Ramos (cell line): Measurements from ENCODE around the gene COL4A1.

Experiments
- in situ Hi-C: fragments of 300-500 bp; cut with MboI; formaldehyde crosslinking; loops from one replicate; pipeline ENCODE4 v1.14.3; 2022; ENCODE audit warnings: low sequenced_read_pairs; ENCODE audit not compliant: unreplicated experiment

COL4A1 gene

GRCh38 chr13:110306960-110307766, at the start of gene COL4A1, which contains the start of gene COL4A2:
Gene COL4A1 (minus strand): TSS chr13:110307157. CDS start chr13:110307027, 130 bp downstream.
Gene COL4A2 (plus strand): TSS chr13:110307284. CDS start chr13:110307904, 620 bp downstream.
- in situ Hi-C loops = no loop called here

DNA sequence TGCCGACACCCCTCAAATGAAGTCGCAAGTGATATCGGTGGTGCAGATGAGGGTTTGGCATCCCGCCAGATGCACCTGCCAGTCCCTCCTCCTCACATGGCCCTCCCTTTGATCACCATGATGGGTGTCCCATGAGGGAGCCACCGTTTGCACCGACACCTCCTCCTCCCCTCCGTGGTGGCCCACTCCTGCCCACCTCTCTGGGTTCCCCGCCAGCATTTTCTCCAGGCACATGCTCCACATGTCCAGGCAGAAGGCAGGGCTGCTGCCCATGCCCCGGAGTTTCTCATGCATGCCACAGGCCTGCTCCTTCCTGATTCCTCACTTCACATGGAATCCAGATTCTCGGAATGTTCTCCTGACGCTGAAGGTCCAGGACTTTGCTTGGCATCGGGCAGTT, 49.4 kb upstream of the COL4A1 start:
- in situ Hi-C loops = no loop called here

DNA sequence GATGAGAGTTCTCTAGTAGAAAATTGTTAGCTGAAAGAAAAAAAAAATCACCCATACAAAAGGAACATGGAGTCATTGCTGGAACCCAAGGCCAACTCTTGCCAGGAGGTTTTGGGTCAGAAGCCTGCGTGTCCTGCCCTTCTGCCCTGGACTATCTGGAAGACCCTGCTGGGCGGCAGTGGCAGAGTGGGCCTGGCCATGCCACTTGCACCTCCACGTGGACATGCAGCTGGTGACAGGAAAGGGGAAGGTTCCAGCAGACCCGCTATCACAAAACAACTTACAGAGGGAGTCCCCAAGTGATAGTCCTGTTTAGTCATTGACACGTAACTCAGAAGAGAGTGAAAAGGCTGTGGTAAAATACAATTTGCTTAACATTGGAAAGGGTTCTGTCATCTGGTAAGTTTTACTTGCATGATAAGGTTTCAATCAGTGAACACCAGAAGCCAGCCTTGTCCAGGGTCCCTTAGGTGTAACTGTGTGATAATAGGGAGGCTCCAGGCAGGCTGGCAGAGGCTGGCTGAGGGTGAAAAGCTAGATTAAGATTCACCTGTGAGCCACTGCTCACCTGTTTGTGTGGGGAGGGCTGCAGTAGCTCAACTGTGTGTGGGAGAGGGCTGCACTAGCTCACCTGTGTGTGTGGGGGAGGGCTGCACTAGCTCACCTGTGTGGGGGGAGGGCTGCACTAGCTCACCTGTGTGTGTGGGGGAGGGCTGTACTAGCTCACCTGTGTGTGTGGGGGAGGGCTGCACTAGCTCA, 47.9 kb upstream of the COL4A1 start:
- in situ Hi-C loops = no loop called here

- in situ Hi-C loops = no loop called here
Observed at GRCh38 chr13:110354123-110354627, 47.2 kb upstream of the COL4A1 start.

DNA sequence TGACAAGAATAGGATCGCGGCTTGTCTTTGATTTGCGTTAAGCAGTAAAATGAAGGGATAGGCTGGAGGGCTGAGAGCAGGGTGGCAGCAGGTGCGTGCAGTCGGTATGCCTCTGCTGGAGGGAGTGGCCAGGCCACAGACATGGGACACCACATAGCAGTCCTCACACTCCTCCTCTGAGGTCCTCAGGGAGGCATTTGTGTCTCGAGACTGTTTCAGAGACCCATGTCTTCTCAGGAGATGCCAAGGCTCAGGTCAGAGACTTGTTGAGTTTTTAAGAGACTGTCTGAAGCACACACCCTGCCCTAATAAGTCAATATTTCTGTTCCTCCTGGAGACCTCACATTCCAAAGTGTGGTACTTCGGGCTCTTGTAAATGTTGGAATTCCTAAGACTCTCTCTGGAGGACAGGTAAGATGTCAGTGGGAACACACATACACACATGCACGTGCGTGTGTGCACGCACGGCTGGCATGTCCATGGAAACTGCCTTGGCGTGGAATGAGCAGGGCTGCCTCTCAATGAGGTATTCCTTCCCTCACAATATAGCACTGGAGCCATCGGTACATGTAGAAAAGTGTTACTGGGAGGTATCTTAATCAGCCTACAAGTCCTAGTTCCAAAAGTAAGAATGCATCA, 46.5 kb upstream of the COL4A1 start:
- in situ Hi-C loops = no loop called here

DNA sequence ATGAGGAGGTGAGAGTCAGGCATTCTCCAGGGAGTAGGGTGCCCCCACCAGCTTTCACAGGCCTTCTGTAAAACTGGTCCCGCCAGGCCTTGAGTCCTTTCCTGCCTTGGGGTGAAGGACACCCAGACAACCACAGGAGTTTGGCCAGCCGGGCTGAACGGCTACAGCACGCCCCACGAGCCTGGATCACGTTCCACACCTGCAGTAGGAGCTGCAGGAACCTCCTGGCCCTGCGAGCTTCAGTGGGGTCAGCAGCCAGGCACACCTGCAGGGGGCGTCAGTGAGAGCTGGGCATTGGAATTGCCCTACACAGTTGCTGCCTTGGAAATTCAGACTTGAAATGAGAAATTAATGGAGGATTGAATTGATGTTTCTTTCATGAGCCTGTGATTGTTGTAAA, 45.8 kb upstream of the COL4A1 start:
- in situ Hi-C loops = no loop called here

DNA sequence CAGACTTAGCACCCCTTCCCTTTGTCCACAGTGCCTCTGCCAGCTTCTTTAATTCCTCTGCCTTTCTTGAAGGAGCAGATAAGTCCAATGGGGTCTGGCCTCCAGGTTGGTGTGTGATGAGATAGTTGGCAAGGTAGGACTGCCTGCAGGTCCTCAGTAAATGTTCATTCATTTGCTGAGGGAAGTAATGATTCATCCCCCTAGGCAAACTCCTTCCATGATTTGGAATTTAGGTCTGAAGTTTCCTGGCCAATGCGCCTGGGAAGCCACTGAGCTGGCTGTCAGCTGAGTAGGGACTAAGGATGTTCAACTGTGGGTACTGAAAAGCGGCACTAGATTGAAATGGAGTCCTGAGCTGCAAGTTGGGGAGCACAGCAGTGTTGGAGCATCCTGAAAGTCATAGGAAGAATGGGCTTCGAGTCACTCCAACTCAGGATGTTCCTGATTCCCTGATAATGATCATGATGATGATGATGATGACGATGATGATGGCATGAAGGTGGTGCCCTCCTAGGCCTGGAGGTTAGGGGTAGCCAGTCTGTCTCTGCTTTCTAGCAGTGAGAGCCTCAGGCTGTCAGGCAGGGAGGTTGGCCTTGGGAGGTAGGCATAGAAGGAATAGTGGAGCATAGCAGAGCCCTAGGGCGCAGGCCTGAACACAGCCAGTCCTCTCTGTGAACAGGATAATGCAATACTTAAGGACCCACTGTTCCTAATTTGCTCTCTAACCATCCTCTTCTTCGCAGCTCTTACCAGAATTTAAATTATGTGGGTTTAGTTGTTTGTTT, 44.9 kb upstream of the COL4A1 start:
- in situ Hi-C loops = no loop called here

GRCh38 chr13:110350509-110350908, 43.6 kb upstream of the COL4A1 start:
- in situ Hi-C loops = no loop called here

DNA sequence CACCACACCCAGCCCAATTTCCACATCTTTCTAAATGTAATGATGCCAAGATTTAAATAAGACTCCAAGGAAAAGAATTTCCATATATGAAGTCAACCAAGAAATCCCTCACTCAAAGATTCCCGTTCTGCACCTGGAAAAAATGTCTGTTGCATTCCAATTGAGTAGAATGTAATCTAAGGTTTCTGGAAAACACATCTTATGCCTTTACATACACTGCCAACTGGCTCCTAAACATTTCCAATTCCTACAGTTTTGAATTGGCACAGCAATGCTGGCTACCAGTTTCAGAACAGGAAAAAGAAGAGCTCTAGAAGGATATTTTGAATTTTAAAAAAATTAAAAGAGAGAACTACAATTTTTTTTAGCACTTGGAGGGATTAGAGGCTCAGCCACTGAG, 43.1 kb upstream of the COL4A1 start:
- in situ Hi-C loops = no loop called here

DNA sequence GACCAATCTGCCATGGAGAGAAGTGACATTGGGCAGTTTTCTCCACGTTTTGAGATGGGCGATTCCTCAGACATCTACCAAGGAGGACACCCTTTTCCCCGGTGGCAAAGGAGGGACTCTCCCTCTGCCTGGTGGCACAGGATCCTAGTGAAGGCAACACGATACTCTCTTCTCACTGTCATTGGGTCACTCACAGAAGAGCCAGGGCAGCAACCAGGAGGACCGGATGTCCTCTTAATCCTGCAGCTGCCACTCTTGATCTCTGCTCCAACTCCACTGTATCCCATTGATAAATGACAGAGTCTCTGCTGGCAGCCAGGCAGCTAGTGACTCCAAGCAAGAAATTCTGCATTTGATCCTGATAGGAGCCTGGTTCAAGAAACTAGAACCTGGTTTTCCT, 42.3 kb upstream of the COL4A1 start:
- in situ Hi-C loops = no loop called here

- in situ Hi-C loops = no loop called here
Observed at GRCh38 chr13:110348309-110349105, 41.5 kb upstream of the COL4A1 start.

GRCh38 chr13:110347535-110348308, 40.8 kb upstream of the COL4A1 start:
- in situ Hi-C loops = no loop called here

DNA sequence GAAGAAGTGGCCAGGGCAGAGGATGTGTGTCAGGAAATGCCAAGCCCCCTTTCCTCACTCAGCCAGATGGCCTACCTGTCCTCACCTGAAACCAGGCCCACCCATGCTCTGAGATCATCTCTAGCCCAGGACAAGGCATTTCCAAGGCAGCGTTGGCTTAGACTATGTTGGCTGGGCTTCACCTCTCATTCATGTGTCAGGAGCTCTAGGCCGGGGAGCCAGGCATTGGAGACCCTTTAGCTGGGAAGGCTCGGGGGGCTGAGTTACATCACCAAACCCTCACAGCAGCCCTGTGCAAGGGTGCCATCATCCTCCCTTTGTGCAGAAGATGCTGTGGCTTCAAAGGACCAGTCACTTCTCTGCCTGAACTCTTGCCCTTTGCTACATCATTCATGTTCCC, 40.1 kb upstream of the COL4A1 start:
- in situ Hi-C loops = no loop called here

GRCh38 chr13:110346661-110347067, 39.7 kb upstream of the COL4A1 start:
- in situ Hi-C loops = no loop called here

GRCh38 chr13:110345701-110346100, 38.7 kb upstream of the COL4A1 start:
- in situ Hi-C loops = no loop called here

- in situ Hi-C loops = no loop called here
Observed at GRCh38 chr13:110345266-110345665, 38.3 kb upstream of the COL4A1 start.

- in situ Hi-C loops = no loop called here
Observed at GRCh38 chr13:110344320-110344719, 37.4 kb upstream of the COL4A1 start.

DNA sequence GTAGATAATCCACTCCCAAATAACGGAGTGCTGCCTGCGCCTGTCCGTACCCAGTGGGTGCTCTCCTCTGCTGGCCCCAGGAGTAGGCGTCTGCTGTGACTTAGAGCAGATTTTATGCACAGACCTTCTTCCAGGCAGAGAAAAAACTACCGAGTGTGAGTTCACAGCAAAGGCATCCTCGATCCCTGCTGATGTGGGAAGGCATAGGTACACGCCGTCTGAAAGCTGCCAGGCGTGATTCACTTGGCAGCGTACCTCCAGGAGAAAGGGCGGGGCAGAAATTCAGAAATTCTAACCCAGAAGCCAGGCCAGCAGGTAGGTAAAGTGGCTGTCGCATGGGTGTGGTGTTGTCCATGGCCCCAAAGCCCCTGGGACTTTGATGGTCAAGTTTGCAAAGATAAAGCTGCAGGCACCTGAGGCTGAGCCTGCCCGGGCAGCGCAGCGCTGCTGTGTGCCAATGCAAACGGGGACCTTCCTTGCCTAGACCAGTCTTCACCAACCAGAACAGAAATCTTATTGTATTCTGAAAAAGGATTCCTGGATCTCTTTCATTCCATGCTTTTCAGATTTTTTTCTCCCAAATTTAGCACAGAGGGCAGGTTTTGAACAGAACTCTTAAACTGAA, 36.4 kb upstream of the COL4A1 start:
- in situ Hi-C loops = no loop called here
